IMR-90 (cell line): ENCODE measurements around the gene AHI1. TPM values are rescaled to one million over a fixed set of nuclear protein-coding genes. Genes with fewer than 3 reads are reported as not detected.

Source experiments
- ATAC-seq: fragments of 200-7000 bp; cut with Tn5 transposase; 2 replicates; pipeline ENCODE4 v1.9.1; 2020; ENCODE audit warnings: low read depth, mild to moderate bottlenecking, moderate library complexity
- BruUV-seq: library from RNA; stranded (reverse); fragments of 400-500 nt; replicated peaks from 2 replicates; lab custom pipeline; 2021; lab: Mats Ljungman, UMichigan
- CTCF ChIA-PET: fragments of 300-600 bp; formaldehyde crosslinking; extraction: SDS; loops from one replicate; lab custom pipeline; 2021; ENCODE audit warnings: antibody characterized with exemption; lab: Yijun Ruan, JAX
- POLR2A ChIA-PET: fragments of 300-600 bp; sonication (Branson Sonifier 250); formaldehyde crosslinking; loops from one replicate; lab custom pipeline; 2022; ENCODE audit warnings: antibody characterized with exemption; ENCODE audit not compliant: unreplicated experiment; lab: Charles Lee
- DNase-seq: peaks from one replicate; pipeline ENCODE4 v3.0.0; 2013
- H2AFZ ChIP-seq: replicated peaks from 2 replicates; pipeline ENCODE3; 2013; ENCODE audit warnings: low read length, mild to moderate bottlenecking; ENCODE audit not compliant: poor library complexity
- H2AK5ac ChIP-seq: 2 replicates; pipeline ENCODE4 v1.6.1; 2013; ENCODE audit warnings: low read depth, low read length, inconsistent platforms
- H2AK9ac ChIP-seq: replicated peaks from 2 replicates; pipeline ENCODE3; 2013; ENCODE audit warnings: mild to moderate bottlenecking, low read depth, low read length, moderate library complexity; ENCODE audit not compliant: poor library complexity
- H2BK120ac ChIP-seq: 2 replicates; pipeline ENCODE4 v1.6.1; 2013; ENCODE audit warnings: low read depth, low read length, inconsistent platforms
- H2BK15ac ChIP-seq: 3 replicates; pipeline ENCODE4 v1.6.1; 2013; ENCODE audit warnings: low read depth, low read length, inconsistent platforms
- H2BK20ac ChIP-seq: 2 replicates; pipeline ENCODE4 v1.6.1; 2013; ENCODE audit warnings: low read depth, mild to moderate bottlenecking, inconsistent platforms, low read length, moderate library complexity
- H2BK5ac ChIP-seq: 2 replicates; pipeline ENCODE4 v1.6.1; 2013; ENCODE audit warnings: mild to moderate bottlenecking, low read depth, low read length, inconsistent platforms; ENCODE audit not compliant: poor library complexity, severe bottlenecking
- H3K14ac ChIP-seq: replicated peaks from 2 replicates; pipeline ENCODE4 v1.6.1; 2013; ENCODE audit warnings: low read depth, low read length, inconsistent platforms
- H3K18ac ChIP-seq: 2 replicates; pipeline ENCODE4 v1.6.1; 2013; ENCODE audit warnings: low read depth, low read length, control low read depth
- H3K23ac ChIP-seq: 2 replicates; pipeline ENCODE4 v1.6.1; 2013; ENCODE audit warnings: low read depth, low read length, inconsistent platforms
- H3K27ac ChIP-seq: 2 replicates; pipeline ENCODE4 v1.5.1; 2013; ENCODE audit warnings: mild to moderate bottlenecking, control low read depth, low read length; ENCODE audit not compliant: insufficient read depth
- H3K27me3 ChIP-seq: 2 replicates; pipeline ENCODE4 v1.6.1; 2013; ENCODE audit warnings: low read length; ENCODE audit not compliant: control insufficient read depth, insufficient read depth
- H3K36me3 ChIP-seq: 2 replicates; pipeline ENCODE4 v1.6.1; 2013; ENCODE audit warnings: low read length, mixed read lengths; ENCODE audit not compliant: control insufficient read depth, insufficient read depth
- H3K4ac ChIP-seq: 2 replicates; pipeline ENCODE4 v1.6.1; 2013; ENCODE audit warnings: low read depth, low read length, inconsistent platforms
- H3K4me1 ChIP-seq: 2 replicates; pipeline ENCODE4 v1.6.1; 2013; ENCODE audit warnings: low read length, mixed read lengths; ENCODE audit not compliant: control insufficient read depth, insufficient read depth
- H3K4me2 ChIP-seq: 2 replicates; pipeline ENCODE4 v1.6.1; 2013; ENCODE audit warnings: low read depth, mild to moderate bottlenecking, control low read depth, low read length, moderate library complexity
- H3K4me3 ChIP-seq: 2 replicates; pipeline ENCODE4 v1.5.1; 2013; ENCODE audit warnings: low read depth, mild to moderate bottlenecking, control low read depth, low read length, moderate library complexity; ENCODE audit not compliant: insufficient read depth
- H3K56ac ChIP-seq: 2 replicates; pipeline ENCODE4 v1.6.1; 2013; ENCODE audit warnings: low read length, inconsistent platforms; ENCODE audit not compliant: insufficient read depth; ENCODE audit errors: extremely low read depth
- H3K79me1 ChIP-seq, 2 experiments: 2 replicates each; pipeline ENCODE4 v1.6.1; 2013; ENCODE audit warnings: low read length in 2 of 2, inconsistent platforms in 1 of 2, low read depth in 1 of 2
- H3K9ac ChIP-seq: 2 replicates; pipeline ENCODE4 v1.6.1; 2013; ENCODE audit warnings: low read depth, low read length, control low read depth
- H3K9me1 ChIP-seq: 2 replicates; pipeline ENCODE4 v1.6.1; 2013; ENCODE audit warnings: low read length, inconsistent platforms; ENCODE audit not compliant: insufficient read depth
- H3K9me3 ChIP-seq: 2 replicates; pipeline ENCODE4 v1.6.1; 2013; ENCODE audit warnings: low read length; ENCODE audit not compliant: control insufficient read depth, insufficient read depth
- H4K20me1 ChIP-seq: 2 replicates; pipeline ENCODE4 v1.6.1; 2013; ENCODE audit warnings: low read length, inconsistent platforms; ENCODE audit not compliant: insufficient read depth
- H4K5ac ChIP-seq: 2 replicates; pipeline ENCODE4 v1.6.1; 2013; ENCODE audit warnings: mild to moderate bottlenecking, low read depth, low read length, control low read depth
- H4K8ac ChIP-seq, 2 experiments: 2 replicates each; pipeline ENCODE4 v1.6.1; 2013; ENCODE audit warnings: low read depth in 2 of 2, low read length in 2 of 2, control low read depth in 1 of 2, inconsistent platforms in 1 of 2
- H4K91ac ChIP-seq: 2 replicates; pipeline ENCODE4 v1.6.1; 2013; ENCODE audit warnings: low read depth, low read length, inconsistent platforms; ENCODE audit not compliant: insufficient read depth
- CHD1 ChIP-seq: IDR thresholded peaks from 2 replicates; pipeline ENCODE4 v1.6.1; 2012; ENCODE audit warnings: low read depth, low read length, improper control_type of control experiment
- MAZ ChIP-seq: IDR thresholded peaks from 2 replicates; pipeline ENCODE4 v1.6.1; 2012; ENCODE audit warnings: low read depth, mild to moderate bottlenecking, low read length, improper control_type of control experiment, moderate library complexity, borderline replicate concordance
- RCOR1 ChIP-seq: IDR thresholded peaks from 2 replicates; pipeline ENCODE4 v1.6.1; 2012; ENCODE audit warnings: mild to moderate bottlenecking, low read length, improper control_type of control experiment; ENCODE audit not compliant: insufficient replicate concordance
- dilution Hi-C: fragments of 300-500 bp; cut with HindIII; formaldehyde crosslinking; loops from one replicate; pipeline ENCODE4 v1.14.3; 2018; ENCODE audit warnings: low sequenced_read_pairs; ENCODE audit not compliant: unreplicated experiment
- in situ Hi-C: fragments of 300-500 bp; cut with MboI; formaldehyde crosslinking; loops from 3 replicates; pipeline ENCODE4 v1.14.3; 2019; ENCODE audit warnings: low sequenced_read_pairs, inconsistent platforms, mixed read lengths
- intact Hi-C: fragments of 100-400 bp; cut with micrococcal nuclease; formaldehyde crosslinking; loops from 2 replicates; pipeline ENCODE4 v1.10.0; 2022
- polyA plus RNA-seq, 3 experiments: library from polyadenylated mRNA; depleted of rRNA; stranded (reverse); fragments of >200 nt; gene quantifications; 2 replicates each; pipeline ENCODE4 v1.2.3, GENCODE V29; 2012; ENCODE audit warnings: low replicate concordance in 1 of 3
- total RNA-seq: library from RNA; depleted of rRNA; stranded (reverse); fragments of >200 nt; gene quantifications from 2 replicates; pipeline ENCODE4 v1.2.3, GENCODE V29; 2012
- TF ChIP-seq, protein P1 (sequence below): fragments of 150-350 bp; IDR thresholded peaks from 2 replicates; pipeline ENCODE4 v1.6.1; 2016; ENCODE audit warnings: low read depth, mild to moderate bottlenecking, low read length, moderate library complexity, borderline replicate concordance
- TF ChIP-seq, protein P2 (sequence below): conservative IDR thresholded peaks from 2 replicates; pipeline ENCODE4 v1.5.1; 2012; ENCODE audit warnings: mild to moderate bottlenecking, low read depth, low read length, improper control_type of control experiment
- TF ChIP-seq, protein P3 (sequence below): fragments of 150-350 bp; IDR thresholded peaks from 2 replicates; pipeline ENCODE4 v1.6.1; 2017; ENCODE audit warnings: mild to moderate bottlenecking, antibody characterized with exemption, low read length, low read depth

AHI1 gene
- total and polyA plus RNA-seq, 2 of the 4 experiments (the other 2 are of a cell fraction) = 9.5 to 19.4 TPM

DNA sequence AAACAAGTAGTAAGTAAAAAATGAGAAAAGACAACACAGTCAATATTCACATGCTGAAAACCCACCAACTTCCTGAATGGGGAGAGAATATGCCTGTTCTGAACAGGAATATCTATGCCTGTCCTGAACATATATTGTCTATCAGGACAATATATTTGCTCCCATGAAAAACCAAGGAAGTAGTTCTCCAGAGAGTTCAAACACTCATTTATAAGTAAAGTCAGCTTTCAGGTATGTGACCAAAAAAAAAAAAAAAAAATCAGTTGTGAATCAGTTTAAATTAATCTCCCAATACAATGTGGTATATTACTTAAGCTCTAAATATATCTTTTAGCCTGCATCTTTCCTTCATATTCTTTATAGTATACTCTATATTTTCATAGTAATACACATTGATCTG, 197.0 kb downstream of the AHI1 start:
- no peak overlapping the region for H2AFZ ChIP-seq
- H2AK9ac ChIP-seq = no peak overlapping the region
- CTCF ChIA-PET = interaction anchor here (0.6 kb wide), 1 partner anchor 159 kb away, joined by 7 read pairs; no protein-coding TSS in a partner anchor
- POLR2A ChIA-PET = no interaction called here
- H3K27ac ChIP-seq = no peak overlapping the region
- no peak overlapping the region for H4K91ac ChIP-seq
- in situ Hi-C loops (no loop called here), intact Hi-C loops (no loop called here), dilution Hi-C loops (no loop called here)
- no peak overlapping the region for H2BK120ac ChIP-seq
- TF ChIP-seq CHD1 = no peak
- TF ChIP-seq, protein P1, sequence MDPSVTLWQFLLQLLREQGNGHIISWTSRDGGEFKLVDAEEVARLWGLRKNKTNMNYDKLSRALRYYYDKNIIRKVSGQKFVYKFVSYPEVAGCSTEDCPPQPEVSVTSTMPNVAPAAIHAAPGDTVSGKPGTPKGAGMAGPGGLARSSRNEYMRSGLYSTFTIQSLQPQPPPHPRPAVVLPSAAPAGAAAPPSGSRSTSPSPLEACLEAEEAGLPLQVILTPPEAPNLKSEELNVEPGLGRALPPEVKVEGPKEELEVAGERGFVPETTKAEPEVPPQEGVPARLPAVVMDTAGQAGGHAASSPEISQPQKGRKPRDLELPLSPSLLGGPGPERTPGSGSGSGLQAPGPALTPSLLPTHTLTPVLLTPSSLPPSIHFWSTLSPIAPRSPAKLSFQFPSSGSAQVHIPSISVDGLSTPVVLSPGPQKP = no peak
- TF ChIP-seq, protein P2, sequence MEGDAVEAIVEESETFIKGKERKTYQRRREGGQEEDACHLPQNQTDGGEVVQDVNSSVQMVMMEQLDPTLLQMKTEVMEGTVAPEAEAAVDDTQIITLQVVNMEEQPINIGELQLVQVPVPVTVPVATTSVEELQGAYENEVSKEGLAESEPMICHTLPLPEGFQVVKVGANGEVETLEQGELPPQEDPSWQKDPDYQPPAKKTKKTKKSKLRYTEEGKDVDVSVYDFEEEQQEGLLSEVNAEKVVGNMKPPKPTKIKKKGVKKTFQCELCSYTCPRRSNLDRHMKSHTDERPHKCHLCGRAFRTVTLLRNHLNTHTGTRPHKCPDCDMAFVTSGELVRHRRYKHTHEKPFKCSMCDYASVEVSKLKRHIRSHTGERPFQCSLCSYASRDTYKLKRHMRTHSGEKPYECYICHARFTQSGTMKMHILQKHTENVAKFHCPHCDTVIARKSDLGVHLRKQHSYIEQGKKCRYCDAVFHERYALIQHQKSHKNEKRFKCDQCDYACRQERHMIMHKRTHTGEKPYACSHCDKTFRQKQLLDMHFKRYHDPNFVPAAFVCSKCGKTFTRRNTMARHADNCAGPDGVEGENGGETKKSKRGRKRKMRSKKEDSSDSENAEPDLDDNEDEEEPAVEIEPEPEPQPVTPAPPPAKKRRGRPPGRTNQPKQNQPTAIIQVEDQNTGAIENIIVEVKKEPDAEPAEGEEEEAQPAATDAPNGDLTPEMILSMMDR = no peak
- no peak for TF ChIP-seq RCOR1
- TF ChIP-seq, protein P3, sequence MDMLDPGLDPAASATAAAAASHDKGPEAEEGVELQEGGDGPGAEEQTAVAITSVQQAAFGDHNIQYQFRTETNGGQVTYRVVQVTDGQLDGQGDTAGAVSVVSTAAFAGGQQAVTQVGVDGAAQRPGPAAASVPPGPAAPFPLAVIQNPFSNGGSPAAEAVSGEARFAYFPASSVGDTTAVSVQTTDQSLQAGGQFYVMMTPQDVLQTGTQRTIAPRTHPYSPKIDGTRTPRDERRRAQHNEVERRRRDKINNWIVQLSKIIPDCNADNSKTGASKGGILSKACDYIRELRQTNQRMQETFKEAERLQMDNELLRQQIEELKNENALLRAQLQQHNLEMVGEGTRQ = no peak
- no peak for TF ChIP-seq MAZ
- no peak overlapping the region for H3K56ac ChIP-seq
- no peak overlapping the region for H2BK5ac ChIP-seq
- peaks cover 7% of the 10 kb centered on the region; the same call in 1 of the 2 replicates for H3K9me1 ChIP-seq
- H2BK15ac ChIP-seq = no peak overlapping the region
- H3K14ac ChIP-seq = no peak overlapping the region
- no TSS peak for BruUV-seq
- no peak overlapping the region for H2BK20ac ChIP-seq
- H4K20me1 ChIP-seq = no peaks in the 10 kb centered on the region
- no peak overlapping the region for H3K9ac ChIP-seq
- H3K4ac ChIP-seq = no peak overlapping the region
- H3K79me1 ChIP-seq = no peaks in the 10 kb centered on the region
- H3K18ac ChIP-seq = no peak overlapping the region
- H3K4me1 ChIP-seq = no peaks in the 10 kb centered on the region
- no peaks in the 10 kb centered on the region for H3K27me3 ChIP-seq
- ATAC-seq (no peak), DNase-seq (peak; percentile 24)
- no peak overlapping the region for H3K4me2 ChIP-seq
- H4K5ac ChIP-seq = no peak overlapping the region
- no peak overlapping the region for H3K4me3 ChIP-seq
- no peaks in the 10 kb centered on the region for H3K9me3 ChIP-seq
- H2AK5ac ChIP-seq = no peak overlapping the region
- H3K36me3 ChIP-seq = no peaks in the 10 kb centered on the region
- no peak overlapping the region for H4K8ac ChIP-seq
- no peak overlapping the region for H3K23ac ChIP-seq
